Measurements from ENCODE around the gene MASP2. TPM values are rescaled to one million over a fixed set of nuclear protein-coding genes. Genes with fewer than 3 reads are reported as not detected.
"Not testable (repeated sequence)": the region's sequence is repeated elsewhere in the genome, so short reads cannot be mapped to it uniquely, and the experiment has no call there.

MASP2 gene
- polyA plus RNA-seq, 3 donors, result 0.02 to 0.04 TPM; not detected in 1

DNA sequence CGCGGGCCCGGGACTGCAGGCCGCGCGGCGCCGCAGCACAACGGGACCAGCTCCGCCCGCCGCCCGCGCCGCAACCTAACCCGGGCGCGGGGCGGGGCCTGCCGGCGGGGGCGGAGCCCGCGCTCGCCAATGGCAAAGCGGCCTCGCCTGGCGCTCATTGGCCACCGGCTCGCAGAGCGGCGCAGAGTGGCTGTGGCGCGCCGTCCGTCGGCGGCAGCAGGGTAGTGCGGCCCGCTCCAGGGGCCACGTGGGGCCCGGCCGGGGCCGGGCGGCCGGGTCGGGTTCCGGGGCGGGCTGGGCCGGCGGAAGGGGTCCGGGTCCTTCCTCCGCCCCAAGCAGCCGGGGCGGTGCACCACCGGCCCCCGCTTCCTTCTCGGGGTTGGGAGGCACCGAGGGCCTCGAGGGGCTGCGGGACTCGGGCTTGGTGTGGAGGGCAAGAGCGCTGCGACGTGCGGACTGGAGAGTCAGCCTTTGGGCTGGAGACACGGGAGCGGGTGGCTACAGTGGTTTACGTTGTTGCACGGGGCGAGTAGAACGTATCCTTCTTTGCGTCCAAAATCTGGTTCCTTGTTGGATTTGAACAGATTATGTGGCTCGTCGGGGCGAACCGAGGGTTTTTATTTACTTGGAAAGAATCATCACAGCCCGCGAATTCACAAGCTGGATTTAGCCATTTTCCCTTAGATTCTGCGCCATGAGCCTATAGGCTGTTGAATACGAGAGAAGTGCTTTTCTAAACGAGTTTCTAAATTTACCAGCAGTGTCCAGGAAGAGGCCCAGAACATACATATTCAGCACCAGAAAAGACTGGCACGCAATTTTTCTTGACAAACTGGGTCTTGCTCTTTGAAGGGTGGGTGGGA lies 13.2 kb upstream of the MASP2 start, which contains the start of gene SRM:
TSS of gene SRM (minus strand) at position 51 of the 863 bp plus-strand sequence. CDS start 75 bp downstream, outside the sequence.
- 0 to 1% (median 0%) methylated on average over 32 to 83 of the region's 83 CpGs for WGBS, 3 donors
- H3K27ac ChIP-seq (ENCODE audit: low read depth, low read length), result no peak within 1 kb of the TSS

DNA sequence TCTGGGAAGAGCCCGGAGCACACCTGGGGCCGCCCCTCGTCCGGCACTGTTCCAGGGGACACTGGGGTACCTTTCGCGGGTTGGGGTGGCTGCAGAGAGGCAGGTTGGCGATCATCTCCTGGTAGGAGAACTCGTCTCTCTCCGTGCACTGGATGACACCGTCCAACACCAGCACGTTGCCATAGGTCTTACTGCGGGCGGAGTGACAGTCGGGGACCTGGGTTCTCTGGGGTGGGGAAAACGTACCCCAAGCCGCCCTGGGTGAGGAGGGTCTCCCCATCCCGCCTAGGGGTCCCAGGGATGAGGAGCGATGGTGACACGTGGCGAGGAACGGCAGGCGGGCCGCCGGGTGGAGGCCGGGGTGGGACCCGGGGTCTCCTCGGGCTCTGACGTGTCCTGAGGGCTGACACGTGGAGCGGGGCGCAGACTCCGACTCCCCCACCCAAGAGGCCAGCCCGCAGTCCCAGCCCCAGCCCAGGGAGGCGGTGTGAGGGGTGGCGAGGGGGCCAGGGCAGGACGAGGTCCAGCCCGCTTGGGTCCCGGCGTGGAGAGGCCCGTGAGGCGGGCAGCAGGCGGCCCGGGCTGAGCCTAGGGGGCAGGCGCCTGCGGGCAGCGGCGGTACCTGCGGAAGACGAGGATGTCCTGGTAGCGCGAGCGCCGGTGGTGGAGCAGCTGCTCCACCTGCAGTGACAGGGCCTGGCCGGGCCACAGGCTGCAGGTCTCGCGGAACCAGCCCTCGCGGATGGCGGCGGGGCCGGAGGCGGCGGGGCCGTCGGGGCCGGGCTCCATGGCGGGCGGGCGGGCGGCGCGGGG lies 12.3 kb upstream of the MASP2 start:
- H3K27ac ChIP-seq (ENCODE audit: low read depth, low read length), result no peak overlapping the region
- WGBS, 3 donors, result 0 to 2% (median 1%) methylated on average over 48 to 72 of the region's 72 CpGs

DNA sequence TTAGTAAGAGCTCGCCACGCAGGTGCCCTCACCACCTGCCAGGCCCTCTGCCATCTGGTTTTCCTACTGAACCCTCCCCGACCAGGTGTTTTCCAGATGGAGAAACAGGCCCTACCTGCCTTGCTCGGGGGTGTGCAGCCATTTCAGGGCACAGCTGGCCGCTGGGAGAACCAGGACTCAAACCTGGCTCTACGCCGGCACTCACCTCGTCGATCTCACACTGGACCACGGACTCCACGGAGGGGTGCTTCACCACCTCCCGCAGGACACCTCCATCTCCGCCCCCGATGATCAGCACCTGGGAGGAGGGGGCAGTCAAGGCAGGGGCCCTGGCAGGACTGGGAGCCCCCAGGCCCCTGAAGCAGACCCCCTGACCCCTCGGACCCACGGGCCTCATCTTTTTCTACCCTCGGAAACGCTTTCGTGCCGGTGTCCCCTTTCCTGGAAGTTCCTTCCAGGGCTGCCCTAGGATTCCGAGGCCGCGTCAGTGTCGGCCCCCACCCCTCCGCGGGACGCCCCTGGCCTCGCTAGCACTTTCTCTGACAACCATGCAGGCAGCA lies 11.6 kb upstream of the MASP2 start:
- no peak overlapping the region for H3K27ac ChIP-seq (ENCODE audit: low read depth, low read length)
- WGBS, 3 donors, result 30 to 63% (median 52%) methylated on average over 27 to 28 of the region's 28 CpGs

- H3K27ac ChIP-seq (ENCODE audit: low read depth, low read length), result no peak overlapping the region
- 92 to 96% (median 96%) methylated on average over 14 of the region's 14 CpGs for WGBS, 3 donors
Observed at GRCh38 chr1:11058026-11058425, 11.0 kb upstream of the MASP2 start.

DNA sequence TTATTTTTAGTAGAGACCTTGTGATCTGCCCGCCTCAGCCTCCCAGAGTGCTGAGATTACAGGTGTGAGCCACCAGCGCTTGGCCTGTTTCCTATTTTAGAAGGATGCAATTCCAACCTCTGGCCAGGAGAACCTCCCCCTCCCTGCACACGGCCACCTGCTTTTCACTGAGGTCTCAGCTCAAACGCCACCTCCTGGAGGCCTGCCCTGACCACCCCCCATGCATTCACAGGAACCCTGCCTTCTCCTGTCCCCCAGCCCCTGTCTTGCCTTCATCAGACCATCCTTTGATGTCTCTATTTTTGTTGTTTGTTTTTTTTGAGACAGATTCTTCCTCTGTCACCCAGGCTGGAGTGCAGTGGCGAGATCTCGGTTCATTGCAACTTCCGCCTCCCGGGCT lies 10.4 kb upstream of the MASP2 start:
- 78 to 95% (median 91%) methylated on average over 8 of the region's 8 CpGs for WGBS, 3 donors
- H3K27ac ChIP-seq (ENCODE audit: low read depth, low read length), result no peak overlapping the region

- 88 to 94% (median 91%) methylated on average over 7 of the region's 7 CpGs for WGBS, 3 donors
- H3K27ac ChIP-seq (ENCODE audit: low read depth, low read length), result no peak overlapping the region
Observed at GRCh38 chr1:11056504-11056903, 9.5 kb upstream of the MASP2 start.

DNA sequence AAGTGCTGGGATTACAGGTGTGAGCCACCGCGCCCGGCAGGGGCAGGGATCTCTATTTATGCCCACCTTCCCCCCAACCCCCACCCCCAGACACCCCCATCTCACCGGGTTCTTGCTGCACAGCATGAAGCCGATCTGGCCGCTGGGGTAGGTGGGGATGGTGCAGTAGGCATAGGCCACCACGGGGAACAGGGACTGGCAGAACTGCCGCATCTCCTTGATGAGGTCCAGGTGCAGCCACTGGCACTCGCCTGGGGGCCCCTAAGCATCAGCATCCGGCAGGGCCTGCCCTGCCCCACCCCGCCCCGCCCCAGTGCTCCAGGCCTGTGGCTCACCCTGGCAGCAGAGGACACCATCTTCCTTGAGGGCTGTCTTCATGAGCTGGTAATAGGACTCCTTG lies 8.6 kb upstream of the MASP2 start:
- 89 to 92% (median 91%) methylated on average over 12 of the region's 12 CpGs for whole genome bisulfite sequencing, 3 donors
- H3K27ac ChIP-seq (ENCODE audit: low read depth, low read length), result no peak overlapping the region

DNA sequence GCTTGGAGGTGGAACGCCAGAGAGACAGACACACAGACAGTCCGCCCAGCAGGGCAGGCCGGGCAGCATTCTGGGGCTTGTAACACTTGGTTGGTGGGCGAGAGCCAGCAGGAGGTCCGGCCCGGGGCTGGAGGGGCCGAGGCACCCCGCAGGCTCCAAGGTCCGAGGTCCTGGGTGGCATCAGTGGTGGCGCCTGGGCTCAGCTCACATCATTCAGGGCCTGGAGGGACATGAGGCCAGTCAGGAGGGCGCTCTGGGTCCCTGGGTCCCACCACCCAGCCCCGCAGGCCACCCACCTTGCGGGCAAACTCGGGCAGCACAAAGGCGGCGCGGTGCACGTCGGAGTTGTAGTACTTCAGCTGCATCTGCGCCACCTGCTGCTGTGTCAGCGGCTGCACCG lies 7.6 kb upstream of the MASP2 start:
- H3K27ac ChIP-seq (ENCODE audit: low read depth, low read length), result no peak overlapping the region
- WGBS, 3 donors, result 90 to 95% (median 94%) methylated on average over 21 to 22 of the region's 22 CpGs

- H3K27ac ChIP-seq (ENCODE audit: low read depth, low read length), result no peak overlapping the region
- WGBS, 3 donors, result 90 to 92% (median 90%) methylated on average over 7 of the region's 7 CpGs
Observed at GRCh38 chr1:11054181-11054580, 7.1 kb upstream of the MASP2 start.

DNA sequence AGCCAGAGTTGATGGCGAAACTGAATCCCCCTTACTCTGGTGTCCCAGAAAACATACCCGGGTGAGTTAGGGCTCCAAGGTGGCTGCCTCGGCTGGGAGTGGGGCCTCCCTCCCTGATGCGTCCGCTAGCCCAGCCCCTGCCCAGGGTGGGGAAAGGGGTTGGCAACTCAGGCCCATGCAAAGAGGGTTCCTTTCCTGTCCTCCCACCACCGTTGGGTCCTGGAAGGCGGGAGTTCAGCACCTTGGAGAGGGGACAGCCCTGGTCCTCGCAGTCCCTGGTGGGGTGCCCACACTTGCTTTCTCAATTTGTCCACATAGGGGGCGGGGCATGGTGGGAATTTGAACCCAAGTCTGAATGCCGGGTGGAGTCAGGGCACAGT lies 6.7 kb upstream of the MASP2 start:
- 60 to 62% (median 62%) methylated on average over 10 of the region's 10 CpGs for WGBS, 3 donors
- H3K27ac ChIP-seq (ENCODE audit: low read depth, low read length), result no peak overlapping the region

GRCh38 chr1:11052839-11053757 lies 6.1 kb upstream of the MASP2 start:
- no peak overlapping the region for H3K27ac ChIP-seq (ENCODE audit: low read depth, low read length)
- whole genome bisulfite sequencing, 3 donors, result 13 to 30% (median 29%) methylated on average over 29 of the region's 29 CpGs

- no peak overlapping the region for H3K27ac ChIP-seq (ENCODE audit: low read depth, low read length)
- WGBS, 3 donors, result 42 to 50% (median 50%) methylated on average over 19 of the region's 19 CpGs
Observed at GRCh38 chr1:11051781-11052511, 4.9 kb upstream of the MASP2 start.

GRCh38 chr1:11051121-11051520 lies 4.1 kb upstream of the MASP2 start:
- not testable (repeated sequence) for H3K27ac ChIP-seq (ENCODE audit: low read depth, low read length)
- WGBS, 3 donors, result 88 to 94% (median 89%) methylated on average over 10 of the region's 10 CpGs

DNA sequence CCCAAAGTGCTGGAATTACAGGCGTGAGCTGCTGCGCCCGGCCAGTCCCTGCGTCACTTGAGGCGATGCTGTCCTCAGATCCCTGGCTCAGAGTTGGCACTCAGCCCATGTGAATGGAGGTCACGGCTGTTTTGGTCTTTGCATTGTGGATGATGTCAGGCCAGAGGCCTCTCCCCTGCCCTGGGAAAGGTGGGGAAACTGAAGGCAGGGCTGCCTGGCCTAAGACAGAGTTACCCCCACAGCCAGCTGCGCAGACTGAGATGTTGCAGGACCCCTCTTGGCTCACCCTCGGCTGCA lies 821 bp downstream of the MASP2 start:
- H3K27ac ChIP-seq (ENCODE audit: low read depth, low read length), result no peak overlapping the region
- 75 to 87% (median 86%) methylated on average over 8 of the region's 8 CpGs for WGBS, 3 donors

- H3K27ac ChIP-seq (ENCODE audit: low read depth, low read length), result no peak overlapping the region
- WGBS, 3 donors, result 52 to 62% (median 61%) methylated on average over 30 to 32 of the region's 32 CpGs
Observed at GRCh38 chr1:11045428-11046269, 1.4 kb downstream of the MASP2 start.

GRCh38 chr1:11044849-11045427 lies 2.1 kb downstream of the MASP2 start:
- no peak overlapping the region for H3K27ac ChIP-seq (ENCODE audit: low read depth, low read length)
- whole genome bisulfite sequencing, 3 donors, result 82 to 83% (median 83%) methylated on average over 14 to 16 of the region's 16 CpGs

Data from adipose tissue (tissue), 3 donors.